NCI-H69 (cell line): ENCODE data around the gene LOXHD1.

Experiments
- DNase-seq: peaks from one replicate; lab custom pipeline; 2025; lab: John Stamatoyannopoulos, UW

The LOXHD1 gene

GRCh38 chr18:46577546-46577945 lies 79.5 kb downstream of the LOXHD1 start:
- no peak for DNase-seq

- DNase-seq = no peak
Measured at GRCh38 chr18:46575851-46576250, 81.2 kb downstream of the LOXHD1 start.

GRCh38 chr18:46574743-46575115 lies 82.3 kb downstream of the LOXHD1 start:
- DNase-seq = no peak

- DNase-seq = no peak
Measured at GRCh38 chr18:46574000-46574742, 82.8 kb downstream of the LOXHD1 start.

- no peak for DNase-seq
Measured at GRCh38 chr18:46573156-46573555, 83.9 kb downstream of the LOXHD1 start.

- DNase-seq = no peak
Measured at GRCh38 chr18:46571756-46572155, 85.3 kb downstream of the LOXHD1 start.

- no peak for DNase-seq
Measured at GRCh38 chr18:46570666-46571065, 86.4 kb downstream of the LOXHD1 start.

- DNase-seq = no peak
Measured at GRCh38 chr18:46570134-46570533, 86.9 kb downstream of the LOXHD1 start.

GRCh38 chr18:46569211-46569610 lies 87.8 kb downstream of the LOXHD1 start:
- DNase-seq = no peak

GRCh38 chr18:46567196-46567595 lies 89.8 kb downstream of the LOXHD1 start:
- no peak for DNase-seq

- no peak for DNase-seq
Measured at GRCh38 chr18:46566111-46566510, 90.9 kb downstream of the LOXHD1 start.

- no peak for DNase-seq
Measured at GRCh38 chr18:46565256-46565655, 91.8 kb downstream of the LOXHD1 start.

GRCh38 chr18:46563317-46563716 lies 93.7 kb downstream of the LOXHD1 start:
- peak; percentile 52 for DNase-seq

GRCh38 chr18:46562674-46563192 lies 94.3 kb downstream of the LOXHD1 start:
- DNase-seq = no peak

- no peak for DNase-seq
Measured at GRCh38 chr18:46560671-46561045, 96.4 kb downstream of the LOXHD1 start.

- no peak for DNase-seq
Measured at GRCh38 chr18:46559946-46560670, 96.9 kb downstream of the LOXHD1 start.

GRCh38 chr18:46559296-46559695 lies 97.7 kb downstream of the LOXHD1 start:
- no peak for DNase-seq

- DNase-seq = no peak
Measured at GRCh38 chr18:46556590-46557206, 100.3 kb downstream of the LOXHD1 start.

GRCh38 chr18:46555724-46556123 lies 101.3 kb downstream of the LOXHD1 start:
- peak; percentile 36 for DNase-seq

- no peak for DNase-seq
Measured at GRCh38 chr18:46555213-46555612, 101.8 kb downstream of the LOXHD1 start.

GRCh38 chr18:46554406-46555080 lies 102.5 kb downstream of the LOXHD1 start:
- DNase-seq = no peak

- DNase-seq = no peak
Measured at GRCh38 chr18:46550609-46551008, 106.4 kb downstream of the LOXHD1 start.
